GM11168 (cell line): ENCODE results near the gene RASSF4.

Experiments
- in situ Hi-C: fragments of 300-500 bp; cut with MboI; formaldehyde crosslinking; loops from one replicate; pipeline ENCODE4 v1.12.0; 2022; ENCODE audit warnings: low sequenced_read_pairs; ENCODE audit not compliant: unreplicated experiment

The RASSF4 gene

DNA sequence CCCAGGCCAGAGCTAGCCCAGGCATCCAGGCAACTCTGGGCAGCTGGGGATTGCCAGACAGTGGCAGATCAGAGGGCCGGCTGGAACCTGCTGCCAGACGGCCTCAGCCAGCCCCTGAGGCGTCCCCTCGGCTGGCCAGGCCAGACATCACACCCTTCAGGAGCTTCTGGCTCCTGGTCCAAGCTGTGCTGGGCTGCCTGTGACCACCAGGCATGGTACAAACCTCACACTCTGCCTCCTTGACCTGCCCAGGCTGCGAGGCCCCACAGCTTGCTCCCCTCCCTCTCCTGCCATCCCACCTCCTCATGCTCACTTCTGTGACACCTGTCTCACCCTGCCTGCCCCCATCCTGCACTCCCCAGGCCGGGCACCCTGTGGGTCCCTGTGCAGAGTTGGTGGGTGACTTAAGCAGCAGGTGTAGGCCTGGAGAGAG is 13.3 kb downstream of the RASSF4 start:
- in situ Hi-C loops: no loop called here

DNA sequence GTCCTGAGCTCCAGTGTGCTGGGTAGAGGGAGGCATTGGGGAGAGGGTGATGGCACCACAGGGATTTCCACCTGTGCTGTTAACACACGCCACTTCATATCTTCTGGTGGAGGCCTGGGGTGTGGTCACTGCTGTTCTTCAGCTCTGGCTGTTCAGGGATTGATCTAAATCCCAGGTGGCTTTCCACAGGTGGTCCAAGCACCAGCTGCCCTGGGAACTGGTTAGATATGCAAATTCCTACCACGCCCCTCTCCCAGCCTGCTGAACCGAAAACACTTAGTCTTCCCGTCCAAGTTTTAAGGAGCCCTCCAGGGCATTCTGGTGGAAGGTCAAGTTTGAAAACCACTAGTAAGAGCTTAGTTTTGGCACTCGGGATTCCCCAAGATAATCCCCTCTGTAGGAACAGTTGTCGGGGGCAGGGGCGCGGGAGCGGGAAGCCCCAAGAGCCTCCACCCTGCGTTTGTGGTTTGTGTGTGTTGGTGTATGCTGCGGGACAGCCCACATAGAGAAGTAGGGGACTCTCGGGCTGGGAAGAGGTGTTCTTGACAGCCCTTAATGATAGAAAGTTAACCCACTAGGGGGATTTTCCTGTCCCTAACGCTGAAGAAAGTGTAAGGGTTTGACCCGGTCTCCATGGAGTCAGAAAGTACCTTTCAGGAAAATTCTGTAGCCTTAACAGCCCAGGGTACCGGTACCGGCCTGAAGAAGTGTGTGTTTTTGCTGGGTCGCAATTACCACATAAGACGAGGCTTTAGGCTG is 13.9 kb downstream of the RASSF4 start:
- in situ Hi-C loops: no loop called here

DNA sequence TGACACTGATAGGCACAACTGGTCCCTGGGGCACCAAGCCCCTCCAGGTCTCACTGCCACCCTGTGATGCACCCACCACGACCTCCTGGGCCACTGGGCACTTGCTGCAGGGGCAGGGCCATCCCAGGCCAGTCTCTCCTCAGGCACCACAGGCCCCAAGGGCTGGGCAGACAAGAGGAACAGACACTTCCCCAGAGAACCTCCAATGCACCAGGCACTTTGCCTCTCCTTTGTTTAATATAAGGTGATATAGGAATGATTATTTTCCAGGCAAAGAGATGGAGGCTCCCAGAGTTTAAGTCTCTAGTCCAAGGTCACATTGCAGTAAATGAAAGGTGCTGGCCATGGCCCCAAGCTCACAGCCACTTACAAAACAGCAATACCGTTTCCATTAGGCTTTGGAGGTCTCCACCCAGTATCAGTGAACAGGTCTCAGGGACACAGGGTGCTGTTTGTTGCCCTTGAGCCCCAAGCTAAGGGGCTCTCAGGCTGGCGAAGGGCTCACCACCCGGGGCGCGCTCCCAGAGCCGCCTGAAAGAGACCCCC is 14.6 kb downstream of the RASSF4 start:
- in situ Hi-C loops: no loop called here

DNA sequence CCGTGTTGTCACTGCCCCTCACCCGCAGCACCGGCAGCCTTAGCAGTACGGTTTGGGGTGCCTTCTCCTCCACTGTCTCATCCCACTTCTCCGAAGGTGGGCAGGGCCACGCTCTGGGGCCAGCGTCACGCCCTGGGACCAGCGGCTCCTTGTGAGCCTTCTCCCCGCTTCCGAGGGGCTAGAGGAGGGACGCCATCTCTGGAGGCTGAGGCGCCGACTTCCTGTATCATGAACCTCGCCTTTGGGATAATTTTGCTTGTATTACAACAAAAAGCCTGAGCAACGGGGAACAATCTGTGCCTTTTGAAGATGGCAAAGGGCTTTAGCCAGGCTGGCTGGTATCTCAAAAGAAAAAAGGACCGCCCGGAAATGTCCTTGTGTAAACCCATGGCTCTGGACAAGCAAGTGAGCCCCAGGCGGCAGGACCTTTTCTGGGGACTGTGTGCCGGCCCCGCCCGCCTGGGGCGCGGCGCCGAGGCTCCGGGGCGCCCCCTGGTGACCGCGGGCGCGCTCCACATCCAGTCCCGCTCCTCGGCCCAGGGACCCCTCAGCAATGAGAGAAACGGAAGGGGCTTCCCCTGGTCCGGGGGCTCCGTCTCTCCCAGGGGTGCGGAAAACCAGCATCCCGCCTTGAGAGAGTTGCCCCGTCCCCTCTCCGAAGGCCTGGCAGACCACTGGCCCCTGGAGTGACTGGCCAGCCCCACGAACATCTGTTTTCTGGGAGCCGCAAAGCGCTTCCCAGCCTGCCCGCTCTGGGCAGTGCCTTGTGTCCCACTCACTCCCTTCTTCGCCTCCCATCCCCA is 15.2 kb downstream of the RASSF4 start:
- in situ Hi-C loops: loop anchor here (5.0 kb wide), 1 partner anchor 43 kb away; no protein-coding TSS in a partner anchor

DNA sequence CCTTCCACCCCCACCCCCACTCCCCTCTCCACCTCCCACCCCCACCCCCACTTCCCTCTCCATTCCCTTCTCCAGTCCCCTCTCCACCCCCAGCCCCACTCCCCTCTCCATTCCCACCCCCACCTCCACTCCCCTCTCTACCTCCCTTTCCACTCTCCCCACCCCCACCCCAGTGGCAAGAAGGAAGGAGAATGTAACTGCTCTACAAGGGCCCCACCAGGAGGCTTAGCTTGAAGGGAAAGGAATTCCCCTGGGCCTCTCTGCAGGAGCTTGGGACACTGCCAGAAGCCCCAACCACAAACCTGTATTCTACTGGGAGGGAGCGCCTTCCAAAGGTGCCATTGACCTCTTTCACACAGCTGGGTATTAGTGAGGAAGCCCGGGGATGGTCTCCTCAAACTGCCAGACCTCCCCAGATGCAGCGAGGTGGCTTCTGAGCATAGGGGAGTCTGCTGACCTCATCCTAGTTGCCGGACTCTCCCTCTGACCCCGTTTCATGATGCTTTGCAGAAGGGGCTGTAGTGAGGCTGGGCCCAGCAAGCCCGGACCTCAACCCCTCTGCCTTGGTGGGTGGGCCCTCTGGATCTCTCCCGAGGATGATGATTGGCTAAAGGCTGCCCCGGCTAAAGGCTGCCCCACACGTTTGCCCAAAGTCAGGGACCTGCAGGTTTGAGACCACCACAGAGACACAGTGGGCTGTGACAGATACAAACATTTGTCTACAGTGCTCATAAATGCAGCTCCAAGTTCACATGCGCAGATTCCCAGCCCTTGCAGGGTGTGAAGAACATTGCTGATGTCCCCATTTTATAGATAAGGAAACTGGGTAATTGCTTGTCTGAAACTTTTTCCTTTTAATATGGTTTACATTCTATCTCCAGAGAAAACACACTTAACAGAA is 16.1 kb downstream of the RASSF4 start:
- in situ Hi-C loops: loop anchor here (5.0 kb wide), 1 partner anchor 43 kb away; no protein-coding TSS in a partner anchor

DNA sequence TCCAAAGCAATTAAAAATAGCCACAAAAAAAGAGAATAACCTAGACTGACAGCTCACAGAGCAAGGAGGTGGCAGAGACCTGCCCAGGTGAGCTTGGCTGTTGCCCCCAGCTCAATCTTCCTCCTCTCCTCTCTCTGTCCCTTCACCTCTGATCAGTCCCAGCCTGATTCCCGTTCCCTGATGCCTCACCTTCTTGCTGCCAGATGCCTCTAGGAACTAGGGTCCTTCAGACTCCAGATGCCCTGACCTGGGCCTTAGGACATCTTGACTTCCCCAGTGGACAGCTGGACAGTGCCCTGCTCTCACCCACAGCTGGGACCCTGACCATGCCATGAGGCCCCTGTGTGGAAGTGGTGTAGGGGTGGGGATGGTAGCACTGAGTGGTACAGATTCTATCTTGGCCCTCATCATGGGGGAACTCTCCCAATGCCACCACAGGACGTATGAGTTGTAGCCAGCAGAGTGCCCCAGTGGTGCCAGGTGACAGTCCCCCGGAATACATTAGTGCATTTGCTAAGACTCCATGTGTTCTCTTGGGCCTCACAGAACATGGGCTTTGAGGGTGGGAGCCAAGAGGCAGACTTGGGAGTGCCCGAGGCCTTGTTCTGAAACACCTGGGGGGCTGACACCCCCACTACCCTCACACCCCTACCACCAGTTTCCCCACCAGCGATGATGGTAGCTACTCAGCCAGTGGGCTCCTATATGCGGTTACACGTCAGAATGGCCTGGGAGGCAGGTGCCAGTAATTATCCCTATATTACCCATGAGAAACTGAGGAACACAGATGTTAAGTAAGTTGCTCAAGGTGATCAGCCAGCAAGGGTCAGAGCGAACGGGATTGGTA is 17.0 kb downstream of the RASSF4 start:
- in situ Hi-C loops: loop anchor here (5.0 kb wide), 1 partner anchor 44 kb away; no protein-coding TSS in a partner anchor

DNA sequence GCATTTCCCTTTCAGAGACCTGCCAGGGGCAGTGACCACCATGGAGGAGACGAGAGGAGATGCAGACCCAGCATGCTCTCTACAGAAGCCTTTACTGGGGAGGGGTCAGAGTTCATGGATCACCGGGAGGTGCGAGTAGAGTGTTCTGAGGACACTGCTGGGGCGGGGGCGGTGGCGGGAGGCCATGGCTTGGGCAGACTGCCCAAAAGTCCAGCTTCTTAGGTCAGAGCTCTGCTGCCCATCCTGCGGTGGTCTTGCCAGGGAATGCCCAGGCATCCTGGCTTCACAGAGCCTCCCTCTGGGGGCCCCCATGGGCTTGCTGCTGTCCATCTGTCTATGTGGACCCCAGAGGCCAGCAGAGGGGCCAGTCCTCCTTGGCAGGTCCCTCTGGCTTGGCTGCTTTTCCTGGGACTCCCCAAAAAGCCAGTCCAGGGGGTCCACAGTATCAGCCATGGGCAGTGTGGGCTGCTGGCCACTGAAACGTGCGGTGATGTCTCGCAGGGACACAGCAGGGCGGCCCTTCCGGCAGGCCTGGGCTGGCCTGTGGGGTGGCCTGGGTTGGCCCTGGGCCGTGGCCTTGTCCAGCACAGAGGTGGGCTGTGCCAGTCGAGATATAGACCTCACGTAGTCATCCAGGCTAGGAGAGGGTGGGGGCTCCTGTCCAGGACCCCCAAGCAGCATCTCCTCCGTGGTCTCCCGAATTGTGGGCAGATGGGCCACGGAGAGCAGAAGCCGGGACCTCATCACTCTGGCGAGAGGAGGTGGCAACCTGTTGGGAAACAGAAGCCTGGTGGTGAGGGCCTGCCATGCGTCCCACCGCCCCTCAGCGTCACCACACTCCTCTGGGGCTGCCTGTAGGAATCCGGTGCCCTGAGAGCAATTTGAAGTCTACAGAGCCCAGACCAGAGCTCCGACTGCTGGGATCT is 17.9 kb downstream of the RASSF4 start:
- in situ Hi-C loops: loop anchor here (5.0 kb wide), 1 partner anchor 45 kb away; no protein-coding TSS in a partner anchor

DNA sequence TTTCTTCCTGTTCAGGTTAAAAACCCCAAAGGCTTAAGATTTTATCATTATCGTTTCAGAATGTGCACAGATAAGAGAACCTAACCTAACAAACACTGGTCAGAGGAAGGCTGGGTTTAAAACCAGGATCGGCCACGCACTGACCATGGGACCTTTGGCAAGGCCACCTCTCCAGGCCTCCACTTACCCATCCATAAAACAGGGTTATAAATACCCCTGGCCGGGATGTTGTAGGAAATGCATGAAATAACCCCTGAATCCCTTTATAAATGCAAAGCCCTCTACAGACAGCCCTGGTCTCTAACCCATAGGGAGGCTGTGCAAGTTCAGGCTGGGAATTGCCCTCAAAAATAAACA is 18.6 kb downstream of the RASSF4 start:
- in situ Hi-C loops: loop anchor here (5.0 kb wide), 1 partner anchor 46 kb away; no protein-coding TSS in a partner anchor

DNA sequence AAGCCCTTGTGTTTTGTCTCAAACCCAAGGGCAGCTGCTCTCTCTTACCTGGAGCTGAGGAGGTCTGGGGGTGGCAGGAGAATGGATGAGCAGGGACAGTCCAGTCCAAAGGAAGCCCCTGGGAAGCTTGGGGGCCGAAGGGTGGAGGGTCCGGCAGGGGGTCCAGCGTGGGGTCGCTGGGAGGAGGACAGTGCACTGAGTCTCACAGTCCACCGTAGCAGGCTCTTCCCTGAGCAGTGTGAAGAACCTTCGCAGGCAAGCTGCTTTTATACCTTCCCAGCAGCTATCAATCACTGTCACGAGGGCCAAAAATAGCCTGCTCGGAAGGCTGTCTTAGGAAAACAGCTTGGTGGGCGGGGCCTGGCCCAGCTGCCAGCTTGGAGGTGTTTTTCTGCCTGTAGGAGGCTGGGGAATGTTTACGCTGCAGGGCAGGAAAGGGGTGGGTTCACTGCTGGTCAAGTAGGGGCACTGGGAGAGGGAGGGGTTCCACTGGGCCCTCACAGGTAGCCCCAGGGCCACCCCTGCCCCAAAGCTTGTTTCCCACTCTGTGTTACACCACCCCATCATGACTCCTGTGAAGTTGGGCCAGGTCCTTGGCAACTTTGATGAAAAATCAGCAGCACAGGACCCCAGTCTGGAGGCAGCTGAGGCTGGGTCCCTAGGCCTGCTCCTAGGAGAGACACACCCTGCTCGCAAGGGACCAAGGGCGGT is 19.1 kb downstream of the RASSF4 start, which contains the start of gene DEPP1:
Gene DEPP1 (minus strand): TSS at position 240 of the 711 bp plus-strand sequence. CDS start 779 bp downstream, outside the sequence.
- in situ Hi-C loops: loop anchor here (5.0 kb wide), 1 partner anchor 46 kb away; no protein-coding TSS in a partner anchor

DNA sequence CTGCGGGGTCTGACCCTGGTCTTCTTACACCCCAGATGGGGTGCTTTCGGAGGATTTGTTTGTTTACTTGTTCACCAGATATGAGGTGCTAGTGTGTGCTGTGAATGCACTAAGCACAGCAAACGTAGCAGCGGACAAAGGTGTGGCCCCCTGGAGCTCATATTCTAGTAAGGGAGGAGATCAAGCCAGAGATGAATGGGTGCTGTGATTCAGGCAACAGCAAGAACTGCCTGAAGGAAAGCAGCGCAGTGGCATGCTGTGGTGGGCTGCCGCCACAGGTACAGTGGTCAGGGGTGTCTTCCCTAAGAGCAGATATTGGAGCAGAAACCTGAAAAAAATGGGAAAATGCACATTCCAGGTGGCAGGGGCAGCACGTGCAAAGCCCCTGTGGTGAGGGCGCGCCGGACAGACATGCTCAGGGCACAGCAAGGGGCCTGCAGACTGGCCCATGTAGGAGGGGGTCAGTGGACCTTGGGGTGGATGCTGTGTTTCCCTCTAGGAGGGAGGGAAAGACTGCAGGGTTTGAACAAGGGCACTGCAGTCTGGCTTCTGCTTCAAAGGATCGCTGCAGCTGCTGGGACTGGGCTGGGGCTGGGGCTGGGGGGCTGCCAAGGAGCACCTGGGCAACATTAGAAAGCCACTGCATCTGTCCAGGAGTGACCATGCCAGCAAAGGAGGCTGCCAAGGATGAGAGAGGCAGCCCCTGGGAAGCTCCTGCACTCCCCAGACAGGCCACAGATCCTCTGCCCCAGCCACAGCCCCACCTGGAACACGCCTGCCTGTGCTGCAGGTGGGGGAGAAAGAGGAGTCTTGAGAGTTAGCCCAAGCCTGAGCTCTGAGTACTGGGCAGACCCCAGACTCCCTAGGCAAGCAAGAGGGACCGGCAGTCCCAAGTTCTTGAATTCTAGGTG is 19.9 kb downstream of the RASSF4 start:
- in situ Hi-C loops: loop anchor here (5.0 kb wide), 1 partner anchor 47 kb away; no protein-coding TSS in a partner anchor

DNA sequence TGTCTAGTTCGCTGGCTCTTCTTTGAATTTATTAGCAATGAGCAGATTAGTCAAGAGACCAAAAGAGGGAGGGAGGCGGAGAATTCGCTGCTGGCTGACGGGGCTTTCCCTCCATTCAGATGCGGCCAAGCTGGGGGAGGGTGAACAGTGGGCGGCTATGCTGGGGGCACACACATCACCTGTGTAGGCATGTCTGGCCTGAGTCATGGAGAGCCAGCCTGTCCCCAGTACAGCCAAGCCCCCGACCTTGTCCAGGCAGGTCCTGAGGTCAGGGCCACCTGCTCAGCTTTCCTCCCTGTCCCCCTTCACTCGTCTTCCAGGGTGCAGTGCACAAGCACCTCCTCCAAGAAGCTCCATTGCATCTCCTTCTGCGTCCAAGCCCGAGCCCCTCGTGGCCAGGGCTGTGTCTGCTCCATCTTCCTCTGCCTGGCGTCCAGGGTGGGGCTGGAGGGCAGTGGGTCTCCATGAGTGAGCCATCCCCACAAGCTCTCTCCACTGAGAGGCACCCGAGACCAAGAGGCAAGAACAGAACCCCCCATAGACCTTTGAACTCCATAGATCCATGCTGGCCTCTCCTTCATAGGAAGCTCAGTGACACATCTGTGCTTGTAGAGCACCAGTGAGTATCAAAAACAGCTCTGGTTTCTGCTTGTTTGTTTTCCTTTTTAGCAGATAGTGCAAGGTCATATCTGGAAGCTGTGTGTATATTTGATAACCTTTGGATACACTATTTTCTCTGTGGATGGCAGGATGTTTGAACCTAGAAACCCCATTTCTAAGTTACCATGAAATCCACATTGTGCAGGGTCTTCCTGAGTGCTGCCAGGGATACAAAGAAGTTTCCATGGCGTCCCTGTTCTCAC is 20.9 kb downstream of the RASSF4 start:
- in situ Hi-C loops: no loop called here

DNA sequence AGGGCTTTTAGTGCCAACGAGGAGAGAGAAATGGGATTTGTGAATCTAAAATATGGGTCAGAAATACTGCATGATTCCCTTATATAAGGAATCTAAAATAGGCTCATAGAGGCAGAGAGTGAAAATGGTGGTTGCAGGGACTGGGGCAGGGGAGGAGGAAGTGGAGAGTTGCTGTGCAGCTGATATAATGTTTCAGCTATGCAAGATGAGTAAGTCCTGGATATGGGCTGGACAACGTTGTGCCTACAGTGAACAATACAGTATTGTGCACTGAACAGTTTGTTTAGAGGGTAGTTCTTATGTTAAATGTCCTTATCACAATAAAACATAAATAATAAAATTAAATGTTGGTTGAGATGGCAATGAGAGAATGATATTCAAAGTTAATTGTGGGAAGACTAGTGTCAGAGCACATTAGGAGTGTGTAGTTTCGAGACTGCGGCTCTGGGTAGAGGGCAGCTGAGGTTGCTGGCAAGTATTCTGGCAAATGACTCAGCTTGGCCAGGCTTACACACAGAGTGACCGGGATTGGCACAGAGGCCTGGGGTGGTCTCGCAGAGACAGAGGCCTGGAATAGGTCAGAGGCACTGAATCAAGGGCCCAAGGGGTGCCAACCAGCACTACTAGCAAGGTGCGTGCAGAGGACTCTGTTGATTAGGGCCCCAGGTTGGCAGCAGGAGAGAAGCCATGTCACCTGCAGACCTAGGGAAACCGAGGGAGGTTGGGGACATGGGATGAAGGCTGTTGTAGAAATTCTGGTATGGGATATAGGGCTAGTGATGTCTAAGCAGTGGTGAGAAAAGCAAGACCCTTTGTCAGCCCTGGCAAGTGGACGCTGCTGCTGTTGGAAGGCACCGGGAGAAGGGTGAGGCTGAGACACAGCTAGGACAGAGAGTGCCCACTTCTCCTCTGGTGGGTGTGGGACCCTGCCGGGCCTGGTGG is 21.8 kb downstream of the RASSF4 start:
- in situ Hi-C loops: no loop called here

DNA sequence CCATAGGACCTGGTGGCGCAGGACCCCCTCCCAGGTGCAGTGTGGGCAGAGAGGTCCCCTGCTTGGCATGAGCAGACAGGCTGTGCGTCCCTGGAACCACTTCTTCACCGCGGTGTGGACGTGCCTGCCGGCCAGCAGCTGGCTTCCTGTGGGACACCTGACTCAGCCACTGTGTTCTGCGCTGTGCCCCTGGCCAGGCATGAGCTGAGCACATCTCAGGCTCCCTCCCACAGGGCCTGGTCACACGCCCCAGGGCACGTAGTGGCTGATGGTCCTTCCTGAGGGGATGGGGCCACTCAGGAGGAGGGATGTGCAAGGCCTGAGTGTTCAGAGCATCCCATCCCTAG is 22.5 kb downstream of the RASSF4 start:
- in situ Hi-C loops: no loop called here

DNA sequence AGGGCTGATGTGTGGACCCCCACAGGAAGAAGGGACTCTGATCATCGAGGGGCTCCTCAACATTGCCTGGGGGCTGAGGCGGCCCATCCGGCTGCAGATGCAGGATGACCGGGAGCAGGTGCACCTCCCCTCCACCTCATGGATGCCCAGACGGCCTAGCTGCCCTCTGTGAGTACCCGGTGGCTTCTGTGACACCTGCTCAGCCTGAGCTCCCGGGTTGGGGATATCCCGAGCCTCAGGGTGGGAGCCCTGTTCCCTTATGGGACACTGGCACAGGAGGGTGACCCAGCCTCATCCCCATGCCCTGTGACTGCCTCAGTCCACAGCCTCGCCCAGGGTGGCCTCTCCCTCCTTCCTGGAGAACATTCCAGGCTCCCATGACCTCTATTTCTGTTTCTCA is 22.9 kb downstream of the RASSF4 start:
- in situ Hi-C loops: no loop called here
